Limb (tissue), 2 donors: ENCODE data around the gene RIC8B.

Experiments
- DNase-seq, 2 donors: peaks; one replicate each; pipeline ENCODE4 v3.0.0-alpha.2; 2016; ENCODE audit errors: extremely low spot score in 2 of 2

Gene RIC8B

GRCh38 chr12:106758349-106759110, 16.0 kb upstream of the RIC8B start:
- no peak for DNase-seq

DNA sequence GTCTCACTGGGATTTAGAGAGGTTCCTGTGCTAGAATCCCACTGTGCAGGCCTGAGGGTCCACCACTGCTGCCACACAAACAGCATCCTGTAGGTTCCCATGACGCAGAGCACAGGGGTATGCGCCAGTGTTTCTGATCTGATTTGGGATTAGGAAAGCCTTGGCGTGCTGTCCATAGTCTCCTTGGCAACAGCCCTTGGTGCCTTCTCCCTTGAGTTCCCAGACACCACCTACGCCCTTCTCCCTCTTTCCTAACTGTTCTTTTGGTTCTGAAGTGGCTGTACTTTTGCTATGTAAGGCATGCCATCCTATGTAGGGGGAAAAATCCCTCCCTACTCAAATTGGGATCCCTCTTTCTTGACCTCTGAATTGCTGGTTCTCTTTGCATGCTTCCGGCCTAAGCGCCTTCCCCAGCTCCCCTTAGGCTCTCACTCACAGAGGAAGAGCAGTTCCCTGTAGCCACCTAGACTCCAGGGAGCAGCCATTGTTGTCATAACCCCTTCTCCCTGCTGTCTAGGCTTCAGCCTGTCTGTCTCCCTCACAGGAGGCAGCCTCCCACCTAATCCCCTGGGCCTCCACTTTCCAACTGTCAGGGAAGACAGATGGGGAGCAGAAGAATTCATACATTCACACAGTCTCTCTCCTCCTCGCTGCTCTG, 14.8 kb upstream of the RIC8B start:
- DNase-seq: no peak

- no peak for DNase-seq
These were observed 14.3 kb upstream of the RIC8B start for GRCh38 chr12:106760184-106760531.

GRCh38 chr12:106764220-106764619, 10.3 kb upstream of the RIC8B start:
- no peak for DNase-seq

DNA sequence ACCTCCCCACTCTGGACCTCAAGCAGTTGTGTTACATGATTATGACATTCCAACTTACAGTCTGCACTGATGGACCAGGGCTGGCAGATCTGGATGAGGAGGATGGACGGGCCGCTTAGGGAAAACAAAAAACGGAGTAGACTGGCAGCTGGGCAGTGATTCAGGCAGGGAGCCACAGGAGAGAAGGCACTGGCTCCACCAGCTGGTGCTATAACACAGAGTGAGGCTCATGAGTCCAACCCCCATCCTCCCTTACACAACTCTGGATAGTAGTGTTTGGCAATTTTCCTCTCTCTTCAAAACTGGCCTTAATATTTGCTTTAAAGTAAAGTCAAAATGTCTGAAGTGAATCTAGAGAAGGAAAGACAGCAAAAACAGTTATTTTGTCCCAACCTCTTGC, 9.7 kb upstream of the RIC8B start:
- DNase-seq: no peak

- no peak for DNase-seq
These were observed 8.1 kb upstream of the RIC8B start for GRCh38 chr12:106766393-106766826.

DNA sequence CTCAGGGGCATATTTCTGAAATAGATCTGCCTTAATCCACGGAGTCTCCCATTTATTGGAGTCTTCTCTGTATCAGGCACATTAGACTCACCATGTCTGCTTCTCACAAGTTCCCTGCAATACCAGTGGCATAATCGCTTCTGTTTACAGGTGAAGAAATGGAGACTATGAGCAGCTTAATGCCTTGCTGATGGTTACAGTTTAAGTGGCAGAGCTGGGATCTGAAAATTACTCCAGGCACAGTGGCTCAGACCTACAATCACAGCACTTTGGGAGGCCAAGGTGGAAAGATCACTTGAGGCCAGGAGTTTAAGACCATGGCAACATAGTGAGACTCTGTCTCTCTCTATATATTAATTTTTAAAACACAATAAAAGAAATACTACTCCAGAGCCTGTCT, 7.3 kb upstream of the RIC8B start:
- DNase-seq: no peak

- no peak for DNase-seq
These were observed 6.3 kb upstream of the RIC8B start for GRCh38 chr12:106767954-106768822.

GRCh38 chr12:106769078-106769477, 5.4 kb upstream of the RIC8B start:
- DNase-seq: no peak

DNA sequence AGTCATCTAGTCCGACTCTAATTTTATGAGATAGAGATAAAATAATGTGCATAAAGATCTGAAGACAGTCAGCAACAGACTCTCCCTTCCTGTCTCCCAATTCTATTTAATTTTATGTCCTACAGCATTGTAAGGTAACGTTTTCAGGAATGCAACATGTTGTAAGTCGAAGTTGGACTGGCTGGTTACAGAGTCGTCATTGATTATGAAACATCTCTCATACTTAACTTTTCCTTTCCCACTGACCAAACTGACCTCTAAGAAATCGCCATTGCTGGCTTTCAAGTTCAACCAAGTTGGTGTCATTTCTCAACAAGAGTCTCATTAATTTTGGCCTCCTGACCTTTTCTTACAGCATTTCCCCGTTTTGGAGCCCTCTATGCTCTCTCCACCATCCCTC, 4.9 kb upstream of the RIC8B start:
- no peak for DNase-seq

- DNase-seq: no peak
These were observed 3.1 kb upstream of the RIC8B start for GRCh38 chr12:106771425-106771824.

DNA sequence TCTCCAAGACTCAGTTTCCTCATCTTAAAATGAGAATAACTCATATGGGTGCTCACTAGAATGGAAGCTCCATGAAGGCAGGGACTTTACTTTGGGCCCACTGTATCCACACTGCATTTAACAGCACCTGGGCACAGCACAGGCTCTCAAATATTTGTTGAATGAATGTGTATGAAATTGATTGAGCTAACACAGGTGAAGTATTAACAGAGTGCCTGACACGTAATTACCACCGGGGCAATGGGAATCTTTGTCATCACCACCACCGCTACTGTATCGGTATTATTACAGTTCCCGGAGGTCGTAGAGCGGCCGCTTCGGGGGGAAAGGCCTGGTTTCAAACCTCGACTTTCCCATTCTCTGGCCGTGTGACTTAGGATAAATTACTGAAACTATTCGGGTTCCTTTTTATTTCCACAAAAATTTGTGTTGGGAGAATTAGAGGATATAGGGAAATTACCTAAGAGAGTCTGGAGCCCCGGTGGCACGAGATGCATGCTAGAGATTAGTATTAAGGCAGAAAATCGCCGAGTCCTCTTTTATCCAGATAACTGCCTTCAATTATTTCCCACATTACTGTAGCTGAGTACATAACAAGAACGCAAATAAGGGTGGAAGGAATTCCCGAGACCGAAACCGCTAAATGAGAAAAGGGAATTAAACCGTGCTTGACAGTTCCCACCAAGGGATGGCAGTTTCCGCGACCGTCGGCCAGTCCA, 1.0 kb upstream of the RIC8B start:
- DNase-seq: no peak

GRCh38 chr12:106774808-106775524, 484 bp downstream of the RIC8B start:
- DNase-seq: no peak

GRCh38 chr12:106776897-106777296, 2.4 kb downstream of the RIC8B start:
- no peak for DNase-seq

- DNase-seq: no peak
These were observed 5.6 kb downstream of the RIC8B start for GRCh38 chr12:106780010-106780631.

- DNase-seq: no peak
These were observed 8.1 kb downstream of the RIC8B start for GRCh38 chr12:106782619-106783018.

- DNase-seq: no peak
These were observed 9.0 kb downstream of the RIC8B start for GRCh38 chr12:106783515-106783914.

GRCh38 chr12:106790020-106790419, 15.5 kb downstream of the RIC8B start:
- DNase-seq: no peak

DNA sequence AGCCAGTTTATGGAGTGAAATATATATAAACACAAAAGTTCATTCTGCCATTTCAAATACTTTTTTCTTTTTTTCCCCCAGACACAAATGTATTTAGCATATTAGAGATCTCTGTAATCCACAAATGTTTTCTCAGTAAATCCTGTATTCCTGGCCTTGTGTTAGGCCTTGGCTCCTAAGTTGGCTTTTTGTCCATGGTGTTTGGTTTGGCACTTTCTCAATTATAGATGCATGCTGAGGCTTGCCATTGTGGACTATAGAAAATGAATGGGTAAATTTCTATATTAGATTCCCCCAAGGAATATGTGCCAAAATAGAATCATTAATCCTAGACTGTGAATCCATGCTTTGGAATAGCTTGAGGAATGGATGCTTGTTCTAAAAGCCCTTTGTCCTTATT, 17.0 kb downstream of the RIC8B start:
- DNase-seq: no peak

- DNase-seq: no peak
These were observed 19.9 kb downstream of the RIC8B start for GRCh38 chr12:106794369-106794768.
